GM12801 (cell line): ENCODE measurements around the gene LIMS2.

Source experiments
- TF ChIP-seq, protein P1 (sequence below): IDR thresholded peaks from one replicate; pipeline ENCODE4 v1.5.1; 2011; ENCODE audit warnings: control low read depth; ENCODE audit not compliant: insufficient read length; ENCODE audit errors: extremely low read depth

Gene LIMS2

GRCh38 chr2:127609818-127610217 lies 65.5 kb downstream of the LIMS2 start:
- TF ChIP-seq, protein P1, sequence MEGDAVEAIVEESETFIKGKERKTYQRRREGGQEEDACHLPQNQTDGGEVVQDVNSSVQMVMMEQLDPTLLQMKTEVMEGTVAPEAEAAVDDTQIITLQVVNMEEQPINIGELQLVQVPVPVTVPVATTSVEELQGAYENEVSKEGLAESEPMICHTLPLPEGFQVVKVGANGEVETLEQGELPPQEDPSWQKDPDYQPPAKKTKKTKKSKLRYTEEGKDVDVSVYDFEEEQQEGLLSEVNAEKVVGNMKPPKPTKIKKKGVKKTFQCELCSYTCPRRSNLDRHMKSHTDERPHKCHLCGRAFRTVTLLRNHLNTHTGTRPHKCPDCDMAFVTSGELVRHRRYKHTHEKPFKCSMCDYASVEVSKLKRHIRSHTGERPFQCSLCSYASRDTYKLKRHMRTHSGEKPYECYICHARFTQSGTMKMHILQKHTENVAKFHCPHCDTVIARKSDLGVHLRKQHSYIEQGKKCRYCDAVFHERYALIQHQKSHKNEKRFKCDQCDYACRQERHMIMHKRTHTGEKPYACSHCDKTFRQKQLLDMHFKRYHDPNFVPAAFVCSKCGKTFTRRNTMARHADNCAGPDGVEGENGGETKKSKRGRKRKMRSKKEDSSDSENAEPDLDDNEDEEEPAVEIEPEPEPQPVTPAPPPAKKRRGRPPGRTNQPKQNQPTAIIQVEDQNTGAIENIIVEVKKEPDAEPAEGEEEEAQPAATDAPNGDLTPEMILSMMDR: no peak

DNA sequence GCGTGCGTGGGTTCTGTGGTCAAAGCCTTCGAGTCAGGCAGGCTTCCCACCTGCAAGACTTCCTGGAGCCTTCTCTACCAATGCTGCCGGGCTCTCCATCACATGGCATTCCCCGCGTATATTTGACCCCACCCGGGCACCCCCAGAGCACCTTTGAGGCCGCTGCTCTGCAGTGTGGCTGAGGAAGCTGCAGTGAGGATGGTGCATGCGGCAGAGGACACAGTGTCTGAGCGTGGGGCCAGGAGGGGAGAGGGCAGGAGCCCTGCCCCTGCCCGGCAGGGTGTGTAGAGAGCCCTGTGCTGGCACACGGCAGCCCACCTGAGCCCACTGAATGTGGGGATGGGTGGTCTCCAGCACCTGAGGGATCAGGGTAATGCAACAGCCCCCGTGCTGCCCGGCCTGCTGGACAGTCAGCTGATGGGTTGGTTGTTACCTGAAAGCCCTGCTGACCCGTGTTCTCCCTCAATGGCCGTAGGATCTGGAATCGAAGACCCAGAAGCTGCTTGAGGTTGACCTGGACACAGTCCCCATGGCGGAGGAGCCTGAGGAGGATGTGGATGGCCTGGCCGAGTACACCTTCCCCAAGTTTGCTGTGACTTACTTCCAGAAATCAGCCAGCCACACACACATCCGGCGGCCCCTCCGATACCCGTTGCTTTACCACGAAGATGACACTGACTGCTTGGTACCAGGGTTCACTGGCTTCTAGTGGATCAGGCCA lies 66.1 kb downstream of the LIMS2 start:
- TF ChIP-seq, protein P1: no peak

DNA sequence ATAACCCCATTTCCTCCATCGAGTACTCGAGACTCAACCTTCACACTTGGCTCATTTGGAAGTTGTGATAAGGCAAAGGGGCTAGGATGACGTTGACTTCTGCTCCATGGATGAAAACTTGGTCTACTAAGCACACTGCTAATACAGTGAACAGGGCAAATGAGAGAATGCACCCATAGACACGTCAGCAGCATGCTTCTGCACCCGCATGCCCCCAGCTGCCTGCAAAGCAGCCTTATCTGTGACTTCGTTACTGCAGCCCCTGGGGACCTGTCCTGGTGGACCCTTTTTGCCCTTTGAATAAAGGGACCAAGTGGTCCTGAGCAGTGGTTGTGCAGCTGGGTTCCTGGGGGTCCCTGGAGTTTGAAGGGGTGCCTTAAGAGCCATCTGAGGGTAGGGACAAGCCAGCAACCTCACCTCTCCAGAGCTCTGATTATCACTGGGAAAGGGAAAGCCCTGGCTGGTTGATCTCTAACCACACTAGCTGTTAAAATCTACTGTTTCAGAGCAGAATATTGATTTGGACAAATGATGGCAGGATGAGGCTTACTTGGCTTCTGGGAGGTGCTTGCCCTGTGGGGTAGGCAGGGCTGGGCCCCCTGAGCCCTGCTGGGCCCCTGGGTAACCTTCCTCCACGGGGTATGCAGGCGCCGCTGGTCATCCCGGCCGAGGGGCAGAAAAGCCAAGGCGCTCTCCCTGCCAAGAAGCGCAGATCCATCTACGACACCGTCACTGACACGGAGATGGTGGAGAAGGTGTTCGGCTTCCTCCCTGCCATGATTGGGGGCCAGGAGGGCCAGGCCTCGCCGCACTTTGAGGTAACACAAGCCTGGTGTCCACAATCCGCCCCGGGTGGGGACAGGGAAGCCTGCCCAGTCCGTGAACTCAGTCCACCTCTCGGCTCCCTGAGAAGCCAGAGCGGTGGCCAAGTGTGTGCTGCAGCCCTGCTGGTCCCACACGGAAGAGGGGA lies 67.0 kb downstream of the LIMS2 start:
- TF ChIP-seq, protein P1: no peak

GRCh38 chr2:127607399-127607908 lies 67.9 kb downstream of the LIMS2 start:
- TF ChIP-seq, protein P1: no peak

- TF ChIP-seq, protein P1: no peak
These were observed 68.5 kb downstream of the LIMS2 start for GRCh38 chr2:127606625-127607398.

DNA sequence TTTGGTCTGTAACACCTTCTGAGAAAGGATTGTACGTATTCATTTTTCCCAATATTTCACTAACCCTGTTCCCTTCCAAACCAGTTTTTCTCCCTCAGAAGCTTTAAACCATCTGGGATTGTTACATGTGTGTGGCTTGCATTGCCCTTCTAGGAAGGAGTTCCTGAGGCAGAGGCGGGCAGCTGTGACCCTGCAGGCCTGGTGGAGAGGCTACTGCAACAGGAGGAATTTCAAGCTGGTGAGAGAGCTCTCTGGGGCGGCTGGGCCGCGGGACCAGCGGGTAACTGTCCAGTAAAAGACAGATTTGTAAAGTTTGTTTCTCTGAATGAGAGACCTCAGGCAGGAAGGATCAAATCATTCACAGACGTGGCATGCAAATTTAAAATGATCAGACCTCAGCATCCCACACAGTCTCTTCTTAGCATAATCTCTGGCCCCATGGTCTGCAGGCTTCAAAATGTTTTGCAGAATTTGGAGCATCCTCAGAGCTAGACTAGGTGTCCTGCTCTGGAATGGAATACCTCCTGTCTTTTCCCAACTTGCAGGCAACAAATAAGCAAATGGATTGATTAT lies 69.6 kb downstream of the LIMS2 start:
- TF ChIP-seq, protein P1: no peak
